HL-60 (cell line): ENCODE measurements around the gene CTNNAL1.
A peak's percentile ranks its signal among the peaks of the same experiment; 100 is the strongest.

Experiments
- DNase-seq, 2 experiments: peaks; one replicate each; pipeline ENCODE4 v3.0.0-alpha.2; 2010 to 2020; ENCODE audit warnings: low read depth in 1 of 2, low spot score in 1 of 2
- H3K27ac ChIP-seq: fragments of 250-450 bp; sonication (Bioruptor Pico); replicated peaks from 2 replicates; pipeline ENCODE4 v1.5.1; 2020; ENCODE audit warnings: mild to moderate bottlenecking, moderate library complexity
- H3K27me3 ChIP-seq: fragments of 250-450 bp; sonication (Bioruptor Pico); 2 replicates; pipeline ENCODE4 v1.5.1; 2021; ENCODE audit warnings: mild to moderate bottlenecking, moderate library complexity; ENCODE audit not compliant: insufficient read depth, poor library complexity, severe bottlenecking
- H3K4me3 ChIP-seq: replicated peaks from 2 replicates; pipeline ENCODE4 v1.5.1; 2011; ENCODE audit warnings: mild to moderate bottlenecking, control low read depth, low read length; ENCODE audit not compliant: insufficient read depth
- CTCF ChIP-seq: IDR thresholded peaks from one replicate; pipeline ENCODE4 v1.5.1; 2011; ENCODE audit warnings: low read length, control low read depth, inconsistent platforms; ENCODE audit not compliant: insufficient read depth
- GABPA ChIP-seq: IDR thresholded peaks from 2 replicates; pipeline ENCODE4 v1.6.1; 2012; ENCODE audit warnings: low read depth
- POLR2AphosphoS5 ChIP-seq: IDR thresholded peaks from 2 replicates; pipeline ENCODE4 v1.6.1; 2012; ENCODE audit warnings: low read depth
- REST ChIP-seq: IDR thresholded peaks from 2 replicates; pipeline ENCODE4 v1.6.1; 2012; ENCODE audit warnings: low read depth; ENCODE audit not compliant: insufficient replicate concordance
- SPI1 ChIP-seq: IDR thresholded peaks from 2 replicates; pipeline ENCODE4 v1.6.1; 2012; ENCODE audit warnings: low read depth, mild to moderate bottlenecking, borderline replicate concordance

The CTNNAL1 gene

GRCh38 chr9:108919517-108919916 lies 93.8 kb downstream of the CTNNAL1 start:
- no peak overlapping the region for H3K4me3 ChIP-seq
- no peak for TF ChIP-seq REST
- no peak for TF ChIP-seq SPI1
- no peak overlapping the region for H3K27ac ChIP-seq
- H3K27me3 ChIP-seq, result no peaks in the 10 kb centered on the region
- no peak for DNase-seq

GRCh38 chr9:108913391-108913790 lies 99.9 kb downstream of the CTNNAL1 start:
- TF ChIP-seq POLR2AphosphoS5 (peak; percentile 62; the same call in 1 of the 2 replicates), SPI1 (no peak)
- DNase-seq, result peak; percentile 87 to 88

GRCh38 chr9:108911820-108912219 lies 101.5 kb downstream of the CTNNAL1 start:
- no peaks in the 10 kb centered on the region for H3K27me3 ChIP-seq
- H3K27ac ChIP-seq, result no peak overlapping the region
- DNase-seq, result no peak
- no peak overlapping the region for H3K4me3 ChIP-seq
- TF ChIP-seq GABPA, result no peak
- no peak for TF ChIP-seq SPI1
- TF ChIP-seq POLR2AphosphoS5, result no peak
- TF ChIP-seq REST, result no peak
- TF ChIP-seq CTCF, result no peak

More at GRCh38 chr9:108913391-108913790, 99.9 kb downstream of the CTNNAL1 start:
- H3K4me3 ChIP-seq, result no peak overlapping the region
- no peaks in the 10 kb centered on the region for H3K27me3 ChIP-seq
- H3K27ac ChIP-seq, result 0 out of 2 replicates have a peak overlapping the region, but pooled peaks have one; percentile 28

GRCh38 chr9:108910914-108911313 lies 102.4 kb downstream of the CTNNAL1 start:
- no peak for DNase-seq
- Histone ChIP-seq H3K27me3 (no peaks in the 10 kb centered on the region), H3K4me3 (no peak overlapping the region), H3K27ac (no peak overlapping the region)
- TF ChIP-seq POLR2AphosphoS5 (no peak), CTCF (no peak), REST (no peak)
